Measurements from ENCODE around the gene CDH12.

The CDH12 gene

GRCh38 chr5:22391956-22392355 lies 461.2 kb downstream of the CDH12 start:
- Histone ChIP-seq H3K27ac (no peak overlapping the region), H3K4me3 (no peak overlapping the region), H3K9me3 (no peaks in the 10 kb centered on the region), H3K36me3 (no peaks in the 10 kb centered on the region), H3K4me1 (no peaks in the 10 kb centered on the region), H3K27me3 (no peaks in the 10 kb centered on the region)
- no peak for TF ChIP-seq CTCF (IDR thresholded peaks at IDR 0.05)
- intact Hi-C loops (cut with DNase I; ENCODE audit: low total_unique reads) = no loop called here
- no peak for DNase-seq

- no peak overlapping the region for H3K4me3 ChIP-seq
- no peaks in the 10 kb centered on the region for H3K4me1 ChIP-seq
- H3K27me3 ChIP-seq = no peaks in the 10 kb centered on the region
- DNase-seq = no peak
- no peaks in the 10 kb centered on the region for H3K9me3 ChIP-seq
- H3K27ac ChIP-seq = no peak overlapping the region
- intact Hi-C loops (cut with DNase I; ENCODE audit: low total_unique reads) = no loop called here
- H3K36me3 ChIP-seq = no peaks in the 10 kb centered on the region
- no peak for TF ChIP-seq CTCF (IDR thresholded peaks at IDR 0.05)
Observed at GRCh38 chr5:22390888-22391287, 462.3 kb downstream of the CDH12 start.

- Histone ChIP-seq H3K4me3 (no peak overlapping the region), H3K27ac (no peak overlapping the region), H3K4me1 (no peaks in the 10 kb centered on the region), H3K9me3 (no peaks in the 10 kb centered on the region), H3K27me3 (no peaks in the 10 kb centered on the region), H3K36me3 (no peaks in the 10 kb centered on the region)
- no peak for TF ChIP-seq CTCF (IDR thresholded peaks at IDR 0.05)
- intact Hi-C loops (cut with DNase I; ENCODE audit: low total_unique reads) = no loop called here
- no peak for DNase-seq
Observed at GRCh38 chr5:22372826-22373660, 480.1 kb downstream of the CDH12 start.

GRCh38 chr5:22372376-22372775 lies 480.8 kb downstream of the CDH12 start:
- no peaks in the 10 kb centered on the region for H3K4me1 ChIP-seq
- no peaks in the 10 kb centered on the region for H3K9me3 ChIP-seq
- intact Hi-C loops (cut with DNase I; ENCODE audit: low total_unique reads) = no loop called here
- no peak overlapping the region for H3K4me3 ChIP-seq
- DNase-seq = no peak
- no peaks in the 10 kb centered on the region for H3K27me3 ChIP-seq
- no peak overlapping the region for H3K27ac ChIP-seq
- no peaks in the 10 kb centered on the region for H3K36me3 ChIP-seq
- no peak for TF ChIP-seq CTCF (IDR thresholded peaks at IDR 0.05)

GRCh38 chr5:22354956-22355355 lies 498.2 kb downstream of the CDH12 start:
- no peaks in the 10 kb centered on the region for H3K27me3 ChIP-seq
- H3K4me3 ChIP-seq = no peak overlapping the region
- H3K36me3 ChIP-seq = no peaks in the 10 kb centered on the region
- H3K9me3 ChIP-seq = no peaks in the 10 kb centered on the region
- H3K27ac ChIP-seq = no peak overlapping the region
- no peaks in the 10 kb centered on the region for H3K4me1 ChIP-seq
- no peak for TF ChIP-seq CTCF (IDR thresholded peaks at IDR 0.05)
- intact Hi-C loops (cut with DNase I; ENCODE audit: low total_unique reads) = no loop called here
- DNase-seq = no peak

All from tibial artery (tissue), 4 donors.